ENCODE data around the gene CTXND1.

CTXND1 gene

GRCh38 chr15:80208758-80209734, 43.0 kb downstream of the CTXND1 start:
- Histone ChIP-seq H3K4me2 (ENCODE audit: low read length) (no peak overlapping the region), H3K9ac (no peak overlapping the region), H3K4me3 (ENCODE audit: low read depth, low read length) (no peak overlapping the region), H3K27ac (no peak overlapping the region), H3K79me2 (no peaks in the 10 kb centered on the region), H3K27me3 (ENCODE audit: control insufficient read depth, insufficient read depth, low read length) (no peaks in the 10 kb centered on the region), H3K36me3 (ENCODE audit: control insufficient read depth, insufficient read depth, low read length) (no peaks in the 10 kb centered on the region), H3K4me1 (no peaks in the 10 kb centered on the region), H3K9me3 (ENCODE audit: control insufficient read depth, low read length) (no peaks in the 10 kb centered on the region), H2AFZ (no peak overlapping the region)
- TF ChIP-seq, protein P1, sequence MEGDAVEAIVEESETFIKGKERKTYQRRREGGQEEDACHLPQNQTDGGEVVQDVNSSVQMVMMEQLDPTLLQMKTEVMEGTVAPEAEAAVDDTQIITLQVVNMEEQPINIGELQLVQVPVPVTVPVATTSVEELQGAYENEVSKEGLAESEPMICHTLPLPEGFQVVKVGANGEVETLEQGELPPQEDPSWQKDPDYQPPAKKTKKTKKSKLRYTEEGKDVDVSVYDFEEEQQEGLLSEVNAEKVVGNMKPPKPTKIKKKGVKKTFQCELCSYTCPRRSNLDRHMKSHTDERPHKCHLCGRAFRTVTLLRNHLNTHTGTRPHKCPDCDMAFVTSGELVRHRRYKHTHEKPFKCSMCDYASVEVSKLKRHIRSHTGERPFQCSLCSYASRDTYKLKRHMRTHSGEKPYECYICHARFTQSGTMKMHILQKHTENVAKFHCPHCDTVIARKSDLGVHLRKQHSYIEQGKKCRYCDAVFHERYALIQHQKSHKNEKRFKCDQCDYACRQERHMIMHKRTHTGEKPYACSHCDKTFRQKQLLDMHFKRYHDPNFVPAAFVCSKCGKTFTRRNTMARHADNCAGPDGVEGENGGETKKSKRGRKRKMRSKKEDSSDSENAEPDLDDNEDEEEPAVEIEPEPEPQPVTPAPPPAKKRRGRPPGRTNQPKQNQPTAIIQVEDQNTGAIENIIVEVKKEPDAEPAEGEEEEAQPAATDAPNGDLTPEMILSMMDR (IDR thresholded peaks at IDR 0.05): no peak

DNA sequence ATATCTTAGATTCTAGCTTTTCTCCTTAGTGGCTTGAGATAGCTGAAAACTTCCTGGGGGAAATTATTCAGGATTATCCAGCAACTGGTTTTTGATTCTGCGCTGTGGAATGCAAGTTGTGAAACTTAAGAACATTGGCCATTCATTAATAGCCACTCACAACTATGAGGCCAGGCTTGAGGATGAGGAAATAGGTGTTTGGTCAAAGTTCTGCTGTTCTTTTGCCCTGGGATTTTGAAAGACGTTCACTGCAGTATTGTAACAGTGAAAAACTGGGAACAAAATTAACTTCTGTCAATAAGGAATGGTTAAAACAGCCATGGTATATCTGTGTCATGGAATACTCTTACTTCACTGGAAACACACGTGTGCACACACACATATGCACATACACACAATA, 44.1 kb downstream of the CTXND1 start:
- no peak overlapping the region for H2AFZ ChIP-seq
- H3K27ac ChIP-seq: no peak overlapping the region
- TF ChIP-seq, protein P1 (IDR thresholded peaks at IDR 0.05): no peak
- no peaks in the 10 kb centered on the region for H3K4me1 ChIP-seq
- H3K27me3 ChIP-seq (ENCODE audit: control insufficient read depth, insufficient read depth, low read length): no peaks in the 10 kb centered on the region
- no peaks in the 10 kb centered on the region for H3K36me3 ChIP-seq (ENCODE audit: control insufficient read depth, insufficient read depth, low read length)
- H3K9me3 ChIP-seq (ENCODE audit: control insufficient read depth, low read length): no peaks in the 10 kb centered on the region
- no peak overlapping the region for H3K9ac ChIP-seq
- no peaks in the 10 kb centered on the region for H3K79me2 ChIP-seq
- H3K4me3 ChIP-seq (ENCODE audit: low read depth, low read length): no peak overlapping the region
- no peak overlapping the region for H3K4me2 ChIP-seq (ENCODE audit: low read length)

DNA sequence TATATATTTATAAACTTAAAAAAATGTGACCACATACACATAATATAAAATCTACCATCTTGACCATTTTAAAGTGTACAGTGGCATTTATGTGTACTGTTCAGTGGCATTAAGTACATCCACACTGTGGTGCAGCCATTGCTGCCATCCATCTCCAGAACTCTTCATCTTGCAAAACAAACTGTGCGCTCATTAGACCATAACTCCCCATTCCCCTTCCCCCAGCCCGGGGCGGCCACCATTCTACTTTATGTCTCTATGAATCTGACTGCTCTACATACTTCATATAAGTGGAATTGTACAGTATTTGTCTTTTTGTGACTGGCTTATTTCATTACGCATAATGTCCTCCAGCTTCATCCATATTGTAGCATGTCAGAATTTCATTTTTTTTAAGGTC, 47.8 kb downstream of the CTXND1 start:
- Histone ChIP-seq H3K4me1 (no peaks in the 10 kb centered on the region), H3K9ac (no peak overlapping the region), H3K9me3 (ENCODE audit: control insufficient read depth, low read length) (no peaks in the 10 kb centered on the region), H3K4me3 (ENCODE audit: low read depth, low read length) (no peak overlapping the region), H2AFZ (no peak overlapping the region), H3K4me2 (ENCODE audit: low read length) (no peak overlapping the region), H3K27ac (no peak overlapping the region), H3K27me3 (ENCODE audit: control insufficient read depth, insufficient read depth, low read length) (no peaks in the 10 kb centered on the region), H3K79me2 (no peaks in the 10 kb centered on the region), H3K36me3 (ENCODE audit: control insufficient read depth, insufficient read depth, low read length) (no peaks in the 10 kb centered on the region)
- TF ChIP-seq, protein P1 (IDR thresholded peaks at IDR 0.05): no peak

GRCh38 chr15:80203361-80203885, 48.6 kb downstream of the CTXND1 start:
- H2AFZ ChIP-seq: no peak overlapping the region
- H3K4me2 ChIP-seq (ENCODE audit: low read length): no peak overlapping the region
- no peaks in the 10 kb centered on the region for H3K36me3 ChIP-seq (ENCODE audit: control insufficient read depth, insufficient read depth, low read length)
- TF ChIP-seq, protein P1 (IDR thresholded peaks at IDR 0.05): no peak
- no peak overlapping the region for H3K4me3 ChIP-seq (ENCODE audit: low read depth, low read length)
- no peak overlapping the region for H3K9ac ChIP-seq
- H3K27ac ChIP-seq: no peak overlapping the region
- no peaks in the 10 kb centered on the region for H3K9me3 ChIP-seq (ENCODE audit: control insufficient read depth, low read length)
- H3K4me1 ChIP-seq: no peaks in the 10 kb centered on the region
- no peaks in the 10 kb centered on the region for H3K79me2 ChIP-seq
- no peaks in the 10 kb centered on the region for H3K27me3 ChIP-seq (ENCODE audit: control insufficient read depth, insufficient read depth, low read length)
